Esophagus mucosa (tissue), 1 donor: ENCODE data around the gene CRHR2. TPM values are rescaled to one million over a fixed set of nuclear protein-coding genes. Genes with fewer than 3 reads are reported as not detected.
"Not testable (repeated sequence)": the region's sequence is repeated elsewhere in the genome, so short reads cannot be mapped to it uniquely, and the experiment has no call there.

Experiments
- ATAC-seq: fragments of 200-7000 bp; cut with Tn5 transposase; one replicate; pipeline ENCODE4 v1.9.1; 2020
- total RNA-seq: library from RNA; stranded (reverse); gene quantifications from one replicate; pipeline ENCODE4 v1.2.4, GENCODE V29; 2023
- donor health status: DM: yes; HTN: yes; CAD: no.

The CRHR2 gene
- total RNA-seq = not detected

- ATAC-seq = no peak
Measured at GRCh38 chr7:30682212-30683083, at the start of gene CRHR2. CRHR2 (minus strand) TSS chr7:30682456; CDS start chr7:30682280, 176 bp downstream.

DNA sequence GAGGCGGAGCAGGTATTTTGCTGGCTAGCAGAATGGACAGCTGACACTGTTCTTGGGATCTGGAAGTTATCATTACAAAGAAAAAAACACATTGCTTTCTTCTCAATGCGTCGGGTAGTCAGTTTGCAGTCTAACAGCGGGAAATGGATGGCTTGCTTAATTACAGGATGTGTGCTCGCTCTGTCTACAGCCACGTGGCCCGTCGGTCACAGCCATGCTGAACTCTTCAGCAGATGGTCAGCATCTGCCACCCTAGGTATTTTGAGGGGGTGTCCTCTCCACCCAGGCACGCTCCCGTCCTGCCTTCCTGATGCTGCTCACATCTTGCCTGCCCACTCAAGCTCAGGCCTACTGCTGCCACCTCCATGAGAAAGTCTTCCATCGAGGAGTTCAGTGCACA lies 49.3 kb upstream of the CRHR2 start:
- no peak for ATAC-seq

DNA sequence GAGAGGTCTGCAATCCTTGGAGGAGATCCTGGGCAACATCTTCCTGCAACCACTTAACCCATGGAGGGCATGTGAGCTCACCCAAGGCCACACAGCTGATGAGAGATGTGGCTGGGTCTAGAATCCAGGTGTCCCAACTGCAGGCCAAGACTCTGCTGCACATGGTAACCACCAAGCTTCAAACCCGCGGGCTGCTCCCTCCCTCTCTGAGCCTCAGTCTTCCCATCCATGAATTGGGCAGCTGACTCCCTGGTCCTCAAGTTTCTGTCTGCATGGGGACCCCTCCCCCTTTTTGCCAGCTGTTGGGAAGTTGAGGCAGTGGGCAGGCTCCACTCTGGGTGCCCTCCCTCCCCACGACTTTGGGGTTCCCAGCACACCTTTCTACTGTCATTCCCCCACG lies 48.7 kb upstream of the CRHR2 start:
- ATAC-seq = no peak

DNA sequence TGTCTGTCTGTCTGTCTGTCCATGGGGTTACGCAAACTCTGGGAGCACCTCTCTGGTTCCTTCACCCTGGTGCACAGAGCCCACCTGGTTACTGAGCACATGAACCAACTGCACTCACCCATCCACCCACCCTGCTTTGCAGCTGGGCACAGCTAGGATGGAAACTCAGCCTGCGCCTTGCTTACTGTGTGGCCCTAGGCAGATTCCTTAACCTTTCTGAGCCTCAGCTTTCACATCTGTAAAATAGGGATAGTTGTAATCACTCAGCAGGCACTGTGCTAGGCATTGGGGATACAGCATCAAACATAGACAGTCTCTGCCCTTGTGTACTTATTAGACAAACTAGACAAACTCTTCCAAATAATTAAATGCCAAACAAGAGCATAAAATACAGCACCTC lies 47.8 kb upstream of the CRHR2 start:
- no peak for ATAC-seq

- ATAC-seq = no peak
Measured at GRCh38 chr7:30729642-30730041, 47.4 kb upstream of the CRHR2 start.

- no peak for ATAC-seq
Measured at GRCh38 chr7:30728591-30729100, 46.4 kb upstream of the CRHR2 start.

- ATAC-seq = peak; percentile 37
Measured at GRCh38 chr7:30727061-30727945, 45.0 kb upstream of the CRHR2 start.

DNA sequence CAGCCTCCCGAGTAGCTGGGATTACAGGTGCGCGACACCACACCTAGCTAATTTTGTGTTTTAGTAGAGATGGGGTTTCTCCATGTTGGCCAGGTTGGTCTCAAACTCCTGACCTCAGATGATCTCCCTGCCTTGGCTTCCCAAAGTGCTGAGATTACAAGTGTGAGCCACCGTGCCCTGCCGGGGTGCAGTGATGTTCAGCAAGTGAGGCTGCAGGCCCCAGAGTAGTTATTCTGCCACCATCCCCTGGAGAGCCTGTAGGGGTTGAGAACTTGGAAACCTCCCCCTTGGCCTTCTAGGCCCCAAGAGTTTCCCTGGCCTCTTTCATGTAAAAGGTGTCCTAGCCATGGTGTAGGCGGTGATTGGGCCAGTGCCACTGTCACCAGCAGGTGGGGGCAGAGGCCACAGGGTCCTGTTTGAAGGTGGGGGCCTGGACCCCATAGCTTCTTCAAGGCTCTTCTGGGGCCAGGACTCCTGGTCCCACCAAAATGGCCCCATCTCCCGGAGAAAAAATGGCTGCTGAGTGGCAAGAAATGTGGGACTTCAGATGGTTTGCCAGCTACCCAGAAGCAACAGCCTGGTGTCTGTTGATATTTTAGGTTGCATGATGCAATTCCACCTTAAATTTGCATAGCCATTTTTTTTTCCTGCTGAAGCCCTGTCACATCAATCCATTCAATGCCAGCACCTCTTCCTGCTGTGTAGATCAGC lies 44.2 kb upstream of the CRHR2 start:
- ATAC-seq = no peak

DNA sequence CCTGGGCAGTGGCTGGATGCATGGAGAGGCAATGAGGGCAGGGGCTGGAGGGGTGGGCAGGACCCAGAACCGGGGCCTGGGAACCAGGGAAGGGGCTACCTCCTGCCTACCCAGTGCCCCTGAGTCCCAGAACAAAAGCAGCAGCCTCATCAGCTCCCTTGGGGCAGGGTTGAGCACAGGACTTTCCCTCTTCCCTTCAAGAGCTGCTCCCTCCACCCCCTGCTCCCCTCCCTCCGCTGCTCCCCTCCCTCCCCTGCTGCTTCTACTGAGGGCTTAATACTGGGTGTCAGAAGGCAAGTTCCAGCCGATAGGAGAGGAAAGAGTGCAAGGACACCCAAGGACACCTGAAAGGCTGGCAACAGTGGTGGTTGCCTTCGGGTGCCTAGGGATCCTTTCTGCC lies 41.5 kb upstream of the CRHR2 start:
- no peak for ATAC-seq

- ATAC-seq = no peak
Measured at GRCh38 chr7:30722671-30723070, 40.4 kb upstream of the CRHR2 start.

DNA sequence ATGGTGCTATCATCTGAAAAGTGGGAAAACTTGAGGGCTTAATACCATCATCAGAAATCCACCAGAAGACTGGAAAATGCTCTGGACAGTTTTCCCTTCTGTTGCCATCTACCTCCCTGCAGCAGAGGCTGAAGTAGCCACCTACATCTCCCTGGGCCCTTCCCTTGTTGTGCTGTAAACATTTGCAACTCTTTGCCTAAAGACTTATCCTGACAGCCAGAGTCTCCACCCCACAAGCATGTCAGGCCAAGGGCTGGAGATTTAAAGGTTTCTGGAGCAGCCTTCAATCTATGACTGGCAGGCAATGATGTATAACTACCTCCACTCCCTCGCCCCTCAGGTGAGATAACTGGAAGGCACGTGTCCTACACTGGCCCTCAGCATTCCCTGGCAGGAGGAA lies 39.9 kb upstream of the CRHR2 start:
- no peak for ATAC-seq

DNA sequence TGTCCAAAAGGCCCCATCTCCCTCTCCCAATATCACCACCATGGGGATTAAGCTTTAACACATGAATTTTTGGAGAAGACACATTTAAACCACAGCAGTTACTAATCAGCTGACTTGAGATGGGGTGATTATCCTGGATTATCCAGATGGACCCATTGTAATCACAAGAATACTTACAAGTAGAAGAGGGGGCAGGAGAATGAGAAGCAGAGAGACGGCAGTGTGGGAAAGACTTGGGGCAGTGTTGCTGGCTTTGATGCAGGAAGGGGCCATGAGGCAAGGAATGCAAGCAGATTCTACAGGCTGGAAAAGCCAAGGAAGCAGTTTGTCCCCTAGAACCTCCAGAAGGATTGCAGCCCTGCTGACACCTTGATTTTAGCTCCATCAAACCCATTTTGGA lies 39.0 kb upstream of the CRHR2 start:
- ATAC-seq = no peak

DNA sequence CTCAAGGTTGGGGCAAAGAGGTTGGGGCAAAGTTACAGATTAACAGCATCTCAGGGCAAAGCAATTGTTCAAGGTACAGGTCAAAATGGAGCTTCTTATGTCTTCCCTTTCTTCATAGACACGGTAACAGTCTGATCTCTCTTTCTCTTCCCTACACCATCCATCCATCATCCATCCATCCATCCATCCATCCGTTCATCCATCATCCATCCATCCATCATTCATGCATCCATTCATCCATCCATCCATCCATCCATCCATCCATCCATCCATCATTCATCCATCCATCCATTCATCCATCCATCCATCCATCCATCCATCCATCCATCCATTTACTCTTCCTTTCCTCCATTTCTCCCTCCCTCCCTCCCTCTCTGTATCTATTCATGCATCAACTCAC lies 37.2 kb upstream of the CRHR2 start:
- ATAC-seq = not testable (repeated sequence)

GRCh38 chr7:30717181-30717580 lies 34.9 kb upstream of the CRHR2 start:
- ATAC-seq = peak; percentile 66

DNA sequence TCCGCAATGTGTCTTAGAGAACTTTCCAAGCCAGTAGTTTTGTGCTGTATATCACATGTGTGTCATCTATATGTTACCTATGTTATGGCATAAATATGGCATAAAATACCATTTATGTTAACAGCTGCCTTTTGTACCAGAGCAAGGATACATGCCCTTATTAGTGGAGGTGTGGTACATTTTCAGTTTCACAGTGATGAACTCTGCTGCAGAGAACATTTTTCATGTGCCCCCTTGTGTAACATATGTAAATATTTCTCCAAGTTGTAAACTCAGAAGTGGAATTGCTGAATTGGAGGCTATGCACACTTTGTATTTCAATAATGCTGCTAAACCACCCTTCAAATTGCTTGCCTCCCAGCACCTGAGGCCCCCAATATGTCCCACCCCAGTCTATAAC lies 31.9 kb upstream of the CRHR2 start:
- no peak for ATAC-seq

GRCh38 chr7:30713392-30713791 lies 31.1 kb upstream of the CRHR2 start:
- ATAC-seq = no peak

DNA sequence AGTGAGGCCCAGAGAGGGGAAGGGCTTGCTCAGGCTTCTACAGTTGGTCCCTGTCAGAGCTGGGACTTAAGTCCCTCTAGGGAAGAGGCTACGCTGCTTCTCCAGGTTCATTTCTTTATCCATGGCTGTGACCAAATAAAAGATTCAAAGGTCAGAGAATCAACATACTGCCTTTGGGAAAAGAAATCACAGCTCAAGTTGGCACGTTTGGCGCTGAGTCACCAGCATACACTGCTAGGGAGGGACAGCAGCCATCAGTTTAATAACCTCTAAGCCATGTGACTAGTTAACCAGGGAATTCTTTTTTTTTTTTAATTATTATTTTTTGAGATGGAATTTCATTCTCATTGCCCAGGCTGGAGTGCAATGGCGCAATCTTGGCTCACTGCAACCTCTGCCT lies 28.4 kb upstream of the CRHR2 start:
- ATAC-seq = no peak

- no peak for ATAC-seq
Measured at GRCh38 chr7:30709549-30709948, 27.3 kb upstream of the CRHR2 start.

- ATAC-seq = no peak
Measured at GRCh38 chr7:30708983-30709382, 26.7 kb upstream of the CRHR2 start.

DNA sequence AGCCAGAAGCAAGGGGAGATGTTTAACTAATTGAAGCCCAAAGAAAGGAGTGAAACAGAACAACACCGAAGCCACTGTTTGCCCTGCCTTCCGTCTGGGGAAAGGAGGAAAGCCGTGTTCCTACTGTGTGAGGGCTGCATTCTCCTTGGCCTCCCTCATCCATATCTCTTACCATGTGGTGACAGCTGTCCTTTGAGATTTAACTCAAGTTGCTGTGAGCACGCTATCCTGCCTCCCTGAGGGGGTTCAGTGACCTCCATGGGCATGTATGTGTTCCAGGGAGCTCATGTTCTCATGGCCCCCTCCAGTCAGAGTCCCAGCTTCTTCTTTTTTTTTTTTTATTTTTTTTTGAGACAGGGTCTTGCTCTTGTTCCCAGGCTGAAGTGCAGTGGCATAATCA lies 26.2 kb upstream of the CRHR2 start:
- ATAC-seq = no peak

DNA sequence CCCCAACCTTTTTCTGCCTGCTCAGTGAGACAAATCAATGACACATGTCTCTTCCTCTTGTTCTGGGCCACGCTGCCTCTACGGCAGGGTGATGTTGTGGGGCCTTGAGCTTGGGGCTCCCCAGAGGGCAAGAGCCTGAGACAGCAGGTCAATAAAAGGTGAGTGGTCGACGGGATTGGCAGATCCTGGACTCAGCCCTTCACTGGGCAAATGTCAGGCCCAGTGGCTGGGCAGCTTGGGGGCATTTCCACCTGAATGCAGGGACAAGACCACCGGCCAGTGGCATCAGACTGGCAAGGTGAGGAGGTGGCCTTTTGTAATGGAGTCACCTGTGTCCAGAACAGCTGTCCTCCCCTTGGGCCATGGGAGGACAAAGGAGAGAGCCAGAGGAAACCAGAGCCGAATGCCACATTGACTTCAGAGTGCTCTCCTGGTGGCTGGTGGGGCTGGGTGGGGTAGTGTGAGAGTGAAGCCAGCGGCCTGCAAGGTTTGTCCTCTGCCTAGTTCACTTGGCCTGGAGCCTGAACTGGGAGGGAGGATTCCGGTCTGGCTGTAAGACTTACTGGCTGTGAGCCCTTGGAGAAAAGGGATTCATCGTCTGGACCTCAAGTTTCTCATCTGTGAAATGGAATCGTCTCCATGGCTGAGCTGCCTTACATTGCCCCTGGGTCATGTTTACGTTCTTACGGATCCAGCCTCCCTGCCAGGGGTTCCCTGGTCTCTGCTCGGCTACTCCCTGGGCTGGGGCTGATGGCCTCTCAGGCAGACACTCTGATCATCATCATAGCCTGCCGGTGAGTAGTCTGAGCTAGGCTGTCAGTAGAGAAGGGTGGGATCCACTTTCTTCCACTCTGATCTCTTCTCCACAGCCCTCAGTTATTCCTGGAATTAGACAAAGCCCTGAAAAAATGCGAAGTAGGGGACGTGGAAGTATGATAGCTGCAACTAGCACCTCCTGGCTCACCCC lies 25.4 kb upstream of the CRHR2 start:
- no peak for ATAC-seq

- ATAC-seq = no peak
Measured at GRCh38 chr7:30706908-30707307, 24.7 kb upstream of the CRHR2 start.
